Skeletal muscle tissue (tissue), 4 donors: ENCODE measurements around the gene ADAM12. TPM values are rescaled to one million over a fixed set of nuclear protein-coding genes. Genes with fewer than 3 reads are reported as not detected.

ENCODE experiments used
- H3K27ac ChIP-seq: one replicate; pipeline ENCODE4 v1.7.0; 2013; ENCODE audit warnings: mild to moderate bottlenecking, low read depth, low read length, inconsistent platforms
- H3K27me3 ChIP-seq, 3 donors: one replicate each; pipeline ENCODE4 v1.7.0; 2013; ENCODE audit warnings: low read length in 3 of 3; ENCODE audit not compliant: control insufficient read depth in 3 of 3, insufficient read depth in 3 of 3
- H3K36me3 ChIP-seq, 3 donors: one replicate each; pipeline ENCODE4 v1.7.0; 2013; ENCODE audit warnings: low read length in 3 of 3; ENCODE audit not compliant: control insufficient read depth in 3 of 3, insufficient read depth in 3 of 3
- H3K4me1 ChIP-seq, 3 donors: one replicate each; pipeline ENCODE4 v1.7.0; 2013; ENCODE audit warnings: low read length in 3 of 3, mild to moderate bottlenecking in 3 of 3; ENCODE audit not compliant: control insufficient read depth in 3 of 3, insufficient read depth in 3 of 3
- H3K4me3 ChIP-seq, 3 donors: one replicate each; pipeline ENCODE4 v1.7.0; 2013; ENCODE audit warnings: low read length in 3 of 3
- H3K9ac ChIP-seq, 3 donors: one replicate each; pipeline ENCODE4 v1.7.0; 2013; ENCODE audit warnings: low read length in 3 of 3, mild to moderate bottlenecking in 3 of 3, moderate library complexity in 2 of 3, low read depth in 1 of 3
- H3K9me3 ChIP-seq, 3 donors: one replicate each; pipeline ENCODE4 v1.7.0; 2013; ENCODE audit warnings: low read length in 3 of 3; ENCODE audit not compliant: control insufficient read depth in 3 of 3
- total RNA-seq: library from RNA; depleted of rRNA; stranded (reverse); fragments of >200 nt; gene quantifications from one replicate; pipeline ENCODE4 v1.2.3, GENCODE V29; 2014
- donor health status: Osteomylitis.

Gene ADAM12
- total RNA-seq, 1 donor from 2014 or later = 13.0 TPM

- Histone ChIP-seq H3K36me3 (no peaks in the 10 kb centered on the region), H3K27me3 (no peaks in the 10 kb centered on the region), H3K27ac (peak overlapping the region; percentile 47), H3K9me3 (no peaks in the 10 kb centered on the region), H3K4me3 (no peak overlapping the region), H3K4me1 (peaks cover 0 to 7% (median 0%) of the 10 kb centered on the region in 3 donors), H3K9ac (no peak overlapping the region)
Observed at GRCh38 chr10:126242397-126243260, 145.6 kb downstream of the ADAM12 start.

- no peaks in the 10 kb centered on the region for H3K36me3 ChIP-seq
- no peaks in the 10 kb centered on the region for H3K9me3 ChIP-seq
Observed at GRCh38 chr10:126240483-126240882, 147.8 kb downstream of the ADAM12 start.

GRCh38 chr10:126239844-126240243 is 148.4 kb downstream of the ADAM12 start:
- Histone ChIP-seq H3K27ac (no peak overlapping the region), H3K4me1 (peaks cover 0 to 7% (median 0%) of the 10 kb centered on the region in 3 donors), H3K27me3 (no peaks in the 10 kb centered on the region), H3K4me3 (no peak overlapping the region), H3K9me3 (no peaks in the 10 kb centered on the region), H3K9ac (no peak overlapping the region), H3K36me3 (no peaks in the 10 kb centered on the region)

More at GRCh38 chr10:126240483-126240882, 147.8 kb downstream of the ADAM12 start:
- no peak overlapping the region for H3K27ac ChIP-seq
- no peaks in the 10 kb centered on the region for H3K27me3 ChIP-seq
- peaks cover 0 to 7% (median 0%) of the 10 kb centered on the region in 3 donors for H3K4me1 ChIP-seq
- no peak overlapping the region for H3K4me3 ChIP-seq
- H3K9ac ChIP-seq = no peak overlapping the region

- Histone ChIP-seq H3K4me3 (no peak overlapping the region), H3K4me1 (no peaks in the 10 kb centered on the region), H3K27ac (no peak overlapping the region), H3K9ac (no peak overlapping the region), H3K9me3 (no peaks in the 10 kb centered on the region), H3K36me3 (no peaks in the 10 kb centered on the region), H3K27me3 (no peaks in the 10 kb centered on the region)
Observed at GRCh38 chr10:126235979-126236851, 152.1 kb downstream of the ADAM12 start.

GRCh38 chr10:126235091-126235978 is 152.9 kb downstream of the ADAM12 start:
- Histone ChIP-seq H3K27me3 (no peaks in the 10 kb centered on the region), H3K9me3 (no peaks in the 10 kb centered on the region), H3K4me3 (no peak overlapping the region), H3K4me1 (no peaks in the 10 kb centered on the region), H3K36me3 (no peaks in the 10 kb centered on the region), H3K27ac (no peak overlapping the region), H3K9ac (no peak overlapping the region)

- no peak overlapping the region for H3K9ac ChIP-seq
- no peaks in the 10 kb centered on the region for H3K36me3 ChIP-seq
- H3K27me3 ChIP-seq = no peaks in the 10 kb centered on the region
- no peak overlapping the region for H3K27ac ChIP-seq
- no peaks in the 10 kb centered on the region for H3K9me3 ChIP-seq
- H3K4me3 ChIP-seq = no peak overlapping the region
- no peaks in the 10 kb centered on the region for H3K4me1 ChIP-seq
Observed at GRCh38 chr10:126234630-126235029, 153.6 kb downstream of the ADAM12 start.

- H3K9ac ChIP-seq = no peak overlapping the region
- H3K9me3 ChIP-seq = no peaks in the 10 kb centered on the region
- H3K36me3 ChIP-seq = no peaks in the 10 kb centered on the region
Observed at GRCh38 chr10:126233182-126234148, 154.8 kb downstream of the ADAM12 start.

GRCh38 chr10:126230587-126230986 is 157.7 kb downstream of the ADAM12 start:
- H3K27me3 ChIP-seq = no peaks in the 10 kb centered on the region
- H3K4me1 ChIP-seq = no peaks in the 10 kb centered on the region
- H3K27ac ChIP-seq = no peak overlapping the region
- no peaks in the 10 kb centered on the region for H3K9me3 ChIP-seq
- no peak overlapping the region for H3K4me3 ChIP-seq
- no peak overlapping the region for H3K9ac ChIP-seq
- H3K36me3 ChIP-seq = no peaks in the 10 kb centered on the region

More at GRCh38 chr10:126233182-126234148, 154.8 kb downstream of the ADAM12 start:
- Histone ChIP-seq H3K4me3 (no peak overlapping the region), H3K27ac (no peak overlapping the region), H3K4me1 (no peaks in the 10 kb centered on the region), H3K27me3 (no peaks in the 10 kb centered on the region)

- no peak overlapping the region for H3K27ac ChIP-seq
Observed at GRCh38 chr10:126229686-126230085, 158.6 kb downstream of the ADAM12 start.

More at GRCh38 chr10:126229686-126230085, 158.6 kb downstream of the ADAM12 start:
- no peak overlapping the region for H3K4me3 ChIP-seq
- H3K9me3 ChIP-seq = no peaks in the 10 kb centered on the region
- no peak overlapping the region for H3K9ac ChIP-seq
- no peaks in the 10 kb centered on the region for H3K36me3 ChIP-seq
- no peaks in the 10 kb centered on the region for H3K4me1 ChIP-seq
- H3K27me3 ChIP-seq = no peaks in the 10 kb centered on the region
